ENCODE results near the gene CD7.

Gene CD7

DNA sequence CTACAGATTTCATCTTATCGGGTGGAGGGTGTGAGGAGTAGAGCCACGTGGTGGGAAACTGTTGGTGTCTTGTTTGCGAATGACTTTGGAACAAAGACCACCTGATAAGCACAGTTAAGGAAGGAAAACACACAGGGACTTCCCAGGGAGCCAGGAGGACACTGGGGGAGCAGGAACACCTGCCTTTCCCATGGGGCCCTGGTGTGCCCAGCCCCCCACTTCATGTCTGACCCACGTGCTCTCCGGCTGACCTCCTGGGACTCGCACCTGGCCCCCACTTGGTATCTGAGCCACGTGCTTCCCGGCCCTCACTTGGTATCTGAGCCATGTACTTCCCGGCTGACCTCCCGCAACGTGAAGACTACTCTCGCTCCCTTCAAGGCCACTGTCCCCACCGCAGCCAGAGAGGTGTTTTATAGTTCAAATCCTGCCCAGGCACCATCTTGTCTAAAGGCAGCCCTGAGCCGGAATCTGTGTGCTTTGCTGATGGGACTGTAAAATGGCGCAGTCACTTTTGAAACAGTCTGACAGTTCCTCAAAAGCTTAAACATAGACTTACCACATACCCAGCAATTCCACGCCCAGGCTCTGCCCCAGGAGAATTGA lies 38.5 kb downstream of the CD7 start:
- no peak for DNase-seq (ENCODE audit: low spot score)

GRCh38 chr17:82278308-82278707 lies 39.1 kb downstream of the CD7 start:
- no peak for DNase-seq (ENCODE audit: low spot score)

DNA sequence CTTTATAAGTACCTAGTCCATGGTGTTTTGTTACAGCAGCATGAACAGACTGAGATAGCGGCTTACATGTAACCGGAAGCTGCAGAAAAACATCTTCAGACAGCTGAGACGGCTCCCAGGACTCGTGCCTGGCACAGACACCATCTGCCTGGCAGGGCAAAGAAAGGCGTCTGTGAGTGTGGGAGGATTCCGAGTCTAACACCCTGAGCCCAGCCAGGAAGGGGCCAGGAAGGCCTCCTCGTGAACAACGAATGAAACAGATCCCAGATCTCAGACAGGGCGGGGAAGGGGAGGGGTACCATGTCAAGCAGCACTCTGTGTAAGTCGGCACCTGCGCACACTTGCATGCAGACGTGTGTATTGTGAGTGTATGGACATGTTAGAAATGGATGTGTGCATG lies 39.6 kb downstream of the CD7 start:
- no peak for DNase-seq (ENCODE audit: low spot score)

GRCh38 chr17:82276938-82277337 lies 40.5 kb downstream of the CD7 start:
- no peak for DNase-seq (ENCODE audit: low spot score)

DNA sequence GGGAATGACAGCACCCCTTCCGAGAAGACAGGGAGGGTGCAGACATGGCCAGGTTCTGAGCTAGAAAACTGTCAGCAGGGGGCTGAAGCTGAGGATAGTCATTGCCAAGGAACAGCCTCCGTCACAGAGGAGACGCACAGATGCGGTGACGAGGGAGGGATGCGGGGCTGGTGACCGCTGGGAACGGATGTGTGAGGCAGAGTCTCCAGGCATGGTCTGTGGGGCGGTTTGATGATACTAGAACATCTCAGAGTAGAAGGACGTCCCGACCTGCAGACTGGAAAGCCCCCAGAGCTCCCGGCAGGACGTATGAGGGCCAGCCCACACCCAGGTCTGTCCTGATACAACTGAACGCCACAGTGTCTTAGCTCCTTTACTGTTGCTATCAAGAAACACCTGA lies 42.1 kb downstream of the CD7 start:
- DNase-seq (ENCODE audit: low spot score): no peak

DNA sequence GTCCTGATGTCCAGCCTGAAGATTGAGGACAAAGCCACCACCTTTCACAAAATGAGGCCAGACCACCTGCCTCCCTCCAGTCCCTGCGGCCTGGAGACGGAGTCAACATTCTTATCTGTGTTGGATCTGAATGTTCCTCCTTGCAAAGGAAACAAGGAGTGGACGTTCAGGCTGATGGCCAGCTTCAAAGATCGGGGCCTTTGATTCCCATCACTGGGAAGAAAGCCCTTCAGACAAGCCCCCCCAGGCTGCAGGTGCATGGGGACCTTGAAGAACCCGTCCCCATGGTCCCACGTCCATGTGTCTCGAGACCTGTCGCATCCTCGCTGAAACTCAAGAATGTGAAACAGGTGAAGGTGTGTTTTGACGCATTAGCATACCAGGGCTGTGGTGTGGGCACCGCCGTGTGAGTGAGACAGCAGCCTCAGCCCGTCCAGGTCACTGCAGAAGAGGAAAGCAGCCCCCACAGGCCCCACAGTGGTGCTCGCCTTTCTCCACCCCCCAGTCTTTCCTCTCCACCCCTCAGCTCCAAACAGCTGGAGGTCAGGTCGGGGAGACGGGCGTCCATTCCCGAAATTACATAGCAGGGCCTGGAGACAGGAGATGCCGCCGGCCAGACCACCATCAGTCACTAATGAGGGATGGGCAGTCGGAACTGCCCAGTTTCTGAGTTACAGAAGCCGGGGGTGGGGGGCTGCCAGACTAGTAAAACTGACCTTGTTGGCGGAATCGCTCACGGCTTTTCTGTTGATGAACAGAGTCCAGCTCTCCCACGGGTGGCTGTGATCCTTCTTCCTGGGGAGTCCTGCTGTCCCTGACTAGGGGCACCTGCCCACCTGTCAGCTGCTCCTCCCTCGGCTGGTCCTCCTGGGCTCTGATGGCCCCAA lies 43.0 kb downstream of the CD7 start:
- no peak for DNase-seq (ENCODE audit: low spot score)

DNA sequence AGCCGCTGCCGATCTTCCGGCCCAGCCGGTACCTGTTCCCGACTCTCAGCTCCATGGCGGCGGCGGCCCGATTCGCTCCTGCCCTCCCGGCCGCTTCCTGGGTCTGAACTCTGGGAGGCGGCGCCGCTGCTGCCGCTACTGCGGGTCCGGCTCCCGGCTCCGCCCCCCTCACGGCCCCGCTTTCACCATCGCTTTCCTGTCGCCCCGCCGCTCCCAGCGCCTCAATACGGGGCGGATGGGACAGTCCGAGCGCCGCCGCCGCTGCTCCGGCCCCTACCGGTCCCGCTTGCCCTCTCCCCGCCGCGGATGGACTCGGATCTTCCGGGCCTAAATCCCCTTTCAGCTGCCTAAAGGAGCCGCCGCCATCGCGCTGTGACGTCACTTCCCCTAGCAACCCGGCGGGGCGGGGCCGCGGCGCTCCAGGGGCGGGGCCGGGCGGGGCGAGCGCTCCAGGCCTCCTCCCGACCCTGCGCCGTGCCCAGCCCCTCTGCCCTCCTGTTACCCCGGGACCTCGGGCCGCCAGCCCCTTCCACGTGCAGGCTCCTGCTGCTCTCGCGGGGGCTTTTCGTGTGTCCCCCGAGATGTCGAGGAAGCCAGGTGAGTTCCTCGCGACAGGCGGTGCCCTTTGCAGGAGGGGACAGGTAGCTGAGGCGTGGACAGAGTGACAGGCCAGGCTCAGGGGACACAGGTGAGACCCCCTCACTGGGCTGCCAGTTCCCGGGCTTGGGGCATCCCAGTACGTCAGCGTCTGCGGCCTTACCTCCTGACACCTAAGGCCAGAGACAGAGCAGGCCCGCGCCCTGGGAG lies 43.9 kb downstream of the CD7 start, which contains the start of gene CSNK1D:
Gene CSNK1D (minus strand): TSS at position 374 of the 807 bp plus-strand sequence. CDS start 319 bp downstream, at position 55.
- peak; percentile 97 for DNase-seq (ENCODE audit: low spot score)

DNA sequence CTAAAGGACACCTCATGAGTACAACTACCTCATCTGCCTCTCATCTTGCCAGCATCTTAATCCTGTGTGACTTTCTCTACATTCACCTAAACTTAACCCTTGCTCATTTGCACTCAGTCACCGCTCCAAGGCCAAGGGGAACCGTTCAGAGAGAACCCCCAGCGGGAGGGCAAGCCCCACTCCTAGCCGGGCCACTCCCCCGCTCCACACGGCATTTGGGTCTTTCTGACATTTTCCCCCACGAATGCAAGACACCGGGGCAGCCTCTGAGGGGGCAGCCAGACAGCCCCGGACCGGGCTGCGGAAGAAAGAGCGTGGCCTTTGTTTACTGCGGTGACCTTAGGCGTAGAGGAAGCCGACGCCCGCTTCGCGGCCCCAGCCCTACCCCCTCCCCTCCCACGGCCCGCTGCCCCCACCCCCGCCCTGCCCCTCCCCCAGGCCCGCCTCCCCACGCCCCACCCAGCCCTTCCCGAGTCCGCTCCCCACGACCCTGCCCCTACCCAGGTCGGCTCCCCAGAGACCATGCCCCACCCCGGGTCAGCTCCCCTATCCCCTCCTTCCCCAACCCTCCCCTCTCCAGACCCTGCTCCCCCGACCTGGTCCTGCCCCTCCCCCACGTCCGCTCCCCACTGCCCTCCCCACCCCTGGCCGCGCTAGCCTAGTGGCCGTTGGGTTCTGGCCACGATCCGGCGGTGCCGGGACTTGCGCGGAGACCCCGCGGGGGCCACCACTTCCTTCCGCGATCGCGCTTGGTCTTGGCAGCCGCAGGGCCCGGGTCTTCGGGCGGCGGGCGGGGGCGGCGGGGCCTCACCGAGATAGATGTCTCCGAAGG lies 44.7 kb downstream of the CD7 start:
- DNase-seq (ENCODE audit: low spot score): no peak

GRCh38 chr17:82271401-82271800 lies 46.0 kb downstream of the CD7 start:
- no peak for DNase-seq (ENCODE audit: low spot score)

GRCh38 chr17:82270651-82271050 lies 46.8 kb downstream of the CD7 start:
- DNase-seq (ENCODE audit: low spot score): no peak

DNA sequence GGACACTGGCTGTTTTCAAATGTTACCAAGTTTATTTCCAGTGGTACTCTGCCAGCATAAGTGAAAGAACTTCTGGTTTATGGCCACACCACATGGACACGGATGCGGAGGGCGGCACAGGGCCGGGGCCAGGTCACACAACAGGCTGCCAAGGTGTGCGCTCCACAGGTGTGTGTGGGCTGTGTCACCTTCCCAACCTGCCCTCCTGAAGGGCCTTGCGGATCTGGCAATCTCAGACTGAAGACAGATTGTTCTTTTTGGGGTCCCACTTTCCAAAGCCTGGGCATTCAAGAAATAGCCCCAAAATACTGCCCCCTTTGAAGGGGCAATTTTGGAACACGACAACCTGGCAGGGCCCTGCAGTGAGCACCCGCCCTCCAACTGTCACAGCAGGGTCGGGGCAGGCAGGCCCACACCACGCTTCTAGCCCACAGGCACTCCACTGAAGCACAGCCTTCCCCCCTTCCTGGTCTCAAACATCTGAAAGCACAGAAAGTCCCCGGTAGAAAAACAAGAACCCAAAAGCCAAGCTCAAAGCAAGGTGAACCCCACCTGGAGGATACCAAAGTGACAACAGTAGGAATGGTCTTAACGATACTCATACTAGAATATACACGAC lies 47.4 kb downstream of the CD7 start:
- no peak for DNase-seq (ENCODE audit: low spot score)

DNA sequence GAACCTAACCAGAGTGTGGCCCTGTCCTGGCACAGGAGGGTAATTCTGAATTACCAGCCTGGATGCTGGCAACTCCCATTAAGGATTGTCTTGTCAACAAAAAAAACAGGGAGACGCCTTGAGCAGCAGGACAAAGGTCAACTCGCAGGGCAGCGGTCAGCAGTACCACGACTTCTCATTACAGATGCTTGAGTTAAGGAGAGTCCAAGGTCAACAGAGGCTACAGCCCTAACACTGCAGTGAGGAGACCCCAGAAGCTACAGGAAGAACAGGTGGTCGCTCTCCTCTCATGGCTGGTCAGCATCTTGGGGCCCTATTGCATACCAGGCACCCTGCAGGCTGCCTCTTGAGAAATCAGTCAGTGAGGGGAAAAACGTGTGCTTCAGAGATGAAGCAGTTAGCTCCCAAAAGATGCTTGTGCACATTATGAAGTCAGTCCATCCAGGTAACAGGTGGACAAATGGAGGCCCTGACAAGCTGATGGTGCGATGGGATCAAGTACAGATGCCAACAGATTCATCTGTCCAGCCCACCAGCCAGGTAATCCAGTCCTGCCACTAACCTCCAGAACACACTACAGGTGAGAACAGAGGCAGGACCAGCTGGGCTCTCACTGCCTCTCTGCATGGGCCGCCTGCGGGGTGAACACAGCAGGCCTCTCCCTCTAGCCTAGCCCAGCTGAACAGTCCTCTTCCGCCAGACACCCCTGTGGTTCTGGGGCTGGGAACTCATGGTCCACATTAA lies 48.1 kb downstream of the CD7 start:
- no peak for DNase-seq (ENCODE audit: low spot score)

DNA sequence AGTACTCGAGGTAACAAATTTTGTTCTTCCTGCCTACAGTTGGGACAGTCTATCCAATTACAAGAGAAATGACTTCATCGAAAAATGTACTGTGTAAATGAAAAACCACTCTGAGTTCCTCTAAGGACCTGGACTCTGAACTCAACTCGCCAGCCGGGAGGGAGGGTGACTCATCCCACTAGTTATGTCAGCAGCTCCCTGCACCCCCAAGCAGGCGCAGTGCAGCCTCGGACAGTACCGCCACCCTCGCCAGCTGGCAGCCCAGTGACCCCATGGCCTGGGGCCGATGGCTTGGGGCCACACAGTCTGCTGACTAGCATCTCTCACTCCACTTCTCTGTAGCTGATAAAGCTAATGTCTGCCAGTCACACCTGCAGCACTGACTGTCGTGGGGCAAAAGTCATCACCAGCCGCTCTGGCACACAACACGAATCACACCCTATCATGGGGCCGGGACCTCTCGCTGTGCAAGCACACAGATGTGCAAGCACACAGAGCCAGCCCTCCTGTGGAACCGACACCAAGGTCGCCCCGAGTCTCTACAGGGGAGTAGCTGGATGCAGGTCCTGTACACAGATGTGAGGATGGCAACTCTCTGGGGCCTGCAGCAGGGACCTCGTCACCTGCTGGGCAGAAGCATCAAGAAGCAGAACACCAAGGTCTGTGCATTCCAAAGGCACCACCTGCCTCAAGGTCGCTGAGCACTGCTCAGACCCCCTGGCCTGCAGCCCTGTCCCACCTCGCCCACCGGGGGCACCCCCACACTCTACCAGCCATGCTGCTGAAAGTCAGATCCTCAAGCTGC lies 49.6 kb downstream of the CD7 start:
- peak; percentile 93 for DNase-seq (ENCODE audit: low spot score)

GRCh38 chr17:82266142-82266541 lies 51.3 kb downstream of the CD7 start:
- no peak for DNase-seq (ENCODE audit: low spot score)
